Measurements from ENCODE around the gene SMIM11.
"Not testable (repeated sequence)": the region's sequence is repeated elsewhere in the genome, so short reads cannot be mapped to it uniquely, and the experiment has no call there.

SMIM11 gene, protein sequence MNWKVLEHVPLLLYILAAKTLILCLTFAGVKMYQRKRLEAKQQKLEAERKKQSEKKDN

DNA sequence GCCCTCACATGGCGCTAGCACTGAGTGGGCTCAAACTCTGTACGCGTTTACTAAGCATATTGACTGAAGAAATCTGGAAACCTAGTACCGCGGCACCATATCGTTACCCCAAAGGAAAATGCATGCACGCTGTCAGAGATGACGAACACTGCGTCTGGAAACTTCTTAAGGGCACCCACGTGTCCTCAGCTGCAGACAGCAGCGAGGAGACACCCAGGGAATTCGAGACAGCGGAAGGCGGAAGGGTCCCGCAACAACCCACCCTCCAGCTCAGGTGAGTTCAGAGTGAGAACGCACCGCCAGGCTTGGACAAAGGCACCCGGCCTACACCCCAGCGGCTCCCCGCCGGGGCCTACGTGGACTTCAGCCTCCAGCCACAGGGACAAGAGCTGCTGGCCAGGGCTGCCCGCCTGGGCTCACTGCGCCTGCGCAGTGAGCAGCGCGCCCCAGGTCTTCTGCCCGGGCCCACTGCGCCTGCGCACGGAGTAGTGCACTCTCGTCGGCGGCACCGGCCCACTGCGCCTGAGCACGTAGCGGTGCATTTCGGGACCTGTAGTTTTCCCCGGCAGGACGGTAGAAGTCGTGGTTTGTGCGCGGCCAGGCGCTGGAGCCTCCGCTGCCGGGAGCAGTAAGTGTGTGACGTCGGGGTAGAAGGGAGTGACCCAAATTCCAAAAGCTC lies at the start of gene SMIM11:
Gene SMIM11, plus strand, starts transcription at position 568 of the 679 bp plus-strand sequence. CDS start 3,998 bp downstream, outside the sequence.
- DNase-seq (ENCODE audit: low spot score), result not testable (repeated sequence)

DNA sequence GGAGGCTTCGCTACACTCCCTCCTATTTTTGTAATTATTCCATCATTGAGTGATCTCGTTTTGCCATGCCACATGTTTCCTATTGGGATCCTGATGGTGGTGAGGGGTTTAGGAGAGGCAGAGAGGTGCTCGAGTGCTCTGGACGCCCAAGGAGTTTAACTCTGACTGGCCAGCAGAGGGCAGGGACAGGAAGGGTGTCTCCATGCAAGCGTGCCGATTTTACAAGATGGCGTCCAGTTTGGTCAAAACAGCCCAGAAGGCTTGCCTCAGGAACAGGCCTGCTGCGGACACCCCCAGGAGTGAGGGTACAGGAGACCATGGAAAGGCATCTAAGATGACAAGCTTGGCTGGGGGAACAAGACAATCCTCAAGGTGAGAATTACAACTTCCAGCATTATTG lies 45.3 kb upstream of the SMIM11 start:
- DNase-seq (ENCODE audit: low spot score), result no peak

DNA sequence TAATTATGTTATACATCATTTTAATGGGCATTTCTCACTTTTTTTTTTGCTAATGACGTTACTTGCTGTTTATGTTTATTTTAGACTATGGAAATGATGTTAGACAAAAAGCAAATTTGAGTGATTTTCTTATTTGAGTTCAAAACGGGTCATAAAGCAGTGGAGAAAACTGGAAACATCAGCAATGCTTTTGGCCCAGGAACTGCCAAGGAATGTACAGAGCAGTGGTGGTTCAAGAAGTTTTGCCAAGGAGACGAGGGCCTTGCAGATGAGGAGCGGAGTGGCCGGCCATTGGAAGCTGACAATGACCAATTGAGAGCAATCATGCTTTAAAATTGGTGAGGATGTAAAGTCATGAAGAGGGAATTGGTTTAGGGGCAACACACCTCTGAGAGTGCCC lies 43.6 kb upstream of the SMIM11 start:
- no peak for DNase-seq (ENCODE audit: low spot score)

DNA sequence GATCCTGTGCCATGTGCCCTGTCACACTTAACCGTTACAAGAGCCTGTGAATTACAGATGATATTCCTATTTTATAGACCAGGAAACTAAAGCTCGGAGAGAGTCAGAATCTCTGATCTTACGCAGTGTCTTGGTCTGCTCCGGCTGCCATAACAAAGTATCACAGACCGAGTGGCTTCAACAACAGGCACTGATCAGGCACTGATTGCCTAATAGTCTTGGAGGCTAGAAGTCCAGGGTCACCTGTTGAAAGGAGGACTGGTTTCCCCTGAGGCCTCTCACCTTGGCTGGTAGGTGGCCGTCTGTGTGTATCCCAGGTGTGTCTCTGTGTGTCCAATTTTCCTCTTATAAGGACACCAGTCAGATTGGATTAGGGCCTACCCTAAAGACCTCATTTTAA lies 43.0 kb upstream of the SMIM11 start:
- DNase-seq (ENCODE audit: low spot score), result no peak

DNA sequence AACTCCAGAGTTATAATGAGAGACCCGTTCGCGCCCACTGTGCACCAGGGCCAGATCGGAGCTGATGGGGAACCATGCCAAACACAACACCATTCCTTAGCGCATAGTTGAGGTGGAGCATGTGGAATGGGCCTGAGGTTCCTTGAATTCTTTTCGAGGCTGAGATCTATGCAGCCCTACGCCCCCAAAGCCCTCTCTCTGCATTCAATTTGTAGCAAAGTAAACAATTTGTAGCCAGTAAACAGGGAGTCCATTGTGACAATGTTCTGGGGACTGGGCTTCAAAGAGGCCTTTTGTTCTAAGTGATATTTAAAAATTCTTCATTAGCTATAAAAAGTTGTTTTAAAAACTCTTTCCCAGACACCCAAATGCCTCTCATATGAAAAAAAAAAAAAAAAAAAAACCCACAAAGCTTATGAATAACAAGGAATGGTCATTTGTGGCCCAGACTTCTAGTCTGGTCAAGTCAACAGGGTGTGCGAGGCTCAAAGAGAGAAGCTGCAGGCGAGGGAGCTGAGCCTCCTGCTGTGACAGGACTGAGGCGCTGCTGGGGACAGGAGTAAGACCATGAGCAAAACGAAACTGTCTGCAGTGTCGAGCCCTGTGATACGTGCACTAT lies 42.1 kb upstream of the SMIM11 start:
- peak; percentile 53 for DNase-seq (ENCODE audit: low spot score)

DNA sequence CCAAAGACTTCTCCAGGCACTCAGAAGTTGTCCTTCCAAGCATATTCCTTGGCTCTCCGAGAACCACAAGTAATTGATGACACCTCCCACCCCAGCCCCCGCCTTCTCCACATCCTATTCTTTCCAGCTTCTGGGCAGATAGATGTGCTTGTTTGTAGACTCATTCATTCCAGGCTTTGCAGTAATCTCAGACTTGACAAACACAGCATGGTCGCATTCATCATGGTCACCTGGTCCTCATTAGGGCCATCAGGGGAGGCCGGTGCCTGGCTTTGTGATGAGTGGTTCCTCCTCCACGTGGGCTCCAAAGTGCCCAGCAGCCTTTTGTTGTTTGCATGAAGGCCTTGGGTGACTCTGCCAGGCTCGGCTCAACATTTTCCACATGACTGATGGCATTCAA lies 40.0 kb upstream of the SMIM11 start:
- DNase-seq (ENCODE audit: low spot score), result no peak

DNA sequence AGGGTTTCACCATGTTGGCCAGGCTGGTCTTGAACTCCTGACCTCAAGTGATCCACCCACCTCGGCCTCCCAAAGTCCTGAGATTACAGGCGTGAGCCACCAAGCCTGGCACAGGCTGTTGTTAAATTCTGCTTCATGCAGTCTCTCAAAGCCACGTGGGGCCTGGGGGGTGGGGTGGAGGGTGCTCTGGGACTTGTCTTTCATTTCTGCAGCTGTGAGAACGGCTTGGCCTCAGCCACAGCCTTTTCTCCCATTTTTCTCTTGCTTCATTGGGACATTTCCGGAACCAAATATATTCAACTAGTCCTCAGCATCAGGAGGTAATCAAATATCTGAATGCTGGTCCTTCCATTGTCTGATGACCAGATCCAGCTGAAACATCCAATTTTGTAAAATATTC lies 39.1 kb upstream of the SMIM11 start:
- no peak for DNase-seq (ENCODE audit: low spot score)

DNA sequence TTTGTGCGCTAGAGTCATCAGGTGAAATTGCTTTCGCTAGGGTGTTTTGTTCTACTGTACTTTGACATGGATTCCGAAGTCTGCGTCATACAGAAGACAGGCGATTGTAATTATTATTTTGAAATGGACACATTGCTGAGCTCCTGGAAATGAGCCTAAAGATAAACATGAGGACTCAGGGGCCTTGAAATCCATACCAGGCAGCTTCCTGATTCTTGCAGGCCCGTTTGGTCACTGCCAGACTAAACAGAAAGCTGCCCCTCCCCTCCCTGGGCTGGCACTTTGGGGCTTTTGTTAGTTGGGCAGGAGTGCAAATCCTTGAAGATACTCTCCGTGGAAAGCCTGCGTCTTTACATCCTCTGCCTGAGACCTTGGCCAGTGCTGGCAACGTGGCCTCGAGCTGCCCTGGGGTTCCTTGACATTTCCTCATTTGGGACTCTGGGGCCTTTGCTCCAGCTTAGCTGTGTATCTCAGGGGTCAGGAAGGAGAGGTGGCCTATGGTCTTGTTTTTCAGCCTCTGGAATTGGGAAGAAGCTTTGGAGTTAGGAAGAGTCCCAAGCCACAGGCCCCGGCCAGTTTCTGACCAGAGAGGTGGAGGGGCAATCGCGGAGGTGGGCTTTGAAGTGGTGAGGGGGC lies 38.4 kb upstream of the SMIM11 start:
- no peak for DNase-seq (ENCODE audit: low spot score)

DNA sequence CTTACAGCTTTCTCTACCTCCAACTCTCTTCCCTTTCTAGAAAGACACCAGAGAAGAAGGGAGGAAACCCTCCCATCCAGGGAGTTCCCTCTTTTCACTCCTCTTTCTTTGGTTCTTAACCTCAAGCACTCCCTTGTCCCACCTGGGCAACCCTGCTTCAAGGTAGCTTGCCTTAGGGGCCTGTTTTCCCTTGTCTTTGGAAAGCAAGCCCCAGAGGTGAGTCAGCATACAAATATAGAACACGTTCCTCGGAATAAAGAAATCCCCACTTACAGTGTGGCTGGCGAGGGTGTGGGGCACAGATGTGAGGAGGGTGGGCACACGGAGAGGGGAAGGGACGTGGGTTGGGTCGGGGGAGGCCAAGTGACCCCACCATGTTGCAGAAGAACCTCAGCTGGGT lies 37.6 kb upstream of the SMIM11 start:
- no peak for DNase-seq (ENCODE audit: low spot score)

DNA sequence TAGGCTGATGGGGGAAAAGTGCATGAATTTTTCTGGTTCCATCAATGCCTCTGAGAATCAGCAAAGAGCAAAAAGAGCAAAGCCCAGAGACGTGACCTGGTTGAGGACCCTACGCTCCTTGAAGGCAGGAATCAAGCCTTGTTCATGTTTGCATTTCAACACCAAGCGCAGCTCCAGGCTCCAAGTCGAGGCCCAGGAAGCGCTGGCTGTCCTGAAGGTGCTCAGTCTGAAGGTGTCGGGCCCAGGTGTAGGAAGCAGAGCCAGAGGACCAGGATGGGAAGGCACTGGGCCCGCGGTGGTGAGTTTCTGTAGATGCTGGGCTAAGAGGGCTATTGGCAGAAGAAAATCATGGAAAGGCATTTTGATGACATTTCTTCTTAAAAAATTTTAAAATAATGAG lies 37.1 kb upstream of the SMIM11 start:
- DNase-seq (ENCODE audit: low spot score), result no peak

DNA sequence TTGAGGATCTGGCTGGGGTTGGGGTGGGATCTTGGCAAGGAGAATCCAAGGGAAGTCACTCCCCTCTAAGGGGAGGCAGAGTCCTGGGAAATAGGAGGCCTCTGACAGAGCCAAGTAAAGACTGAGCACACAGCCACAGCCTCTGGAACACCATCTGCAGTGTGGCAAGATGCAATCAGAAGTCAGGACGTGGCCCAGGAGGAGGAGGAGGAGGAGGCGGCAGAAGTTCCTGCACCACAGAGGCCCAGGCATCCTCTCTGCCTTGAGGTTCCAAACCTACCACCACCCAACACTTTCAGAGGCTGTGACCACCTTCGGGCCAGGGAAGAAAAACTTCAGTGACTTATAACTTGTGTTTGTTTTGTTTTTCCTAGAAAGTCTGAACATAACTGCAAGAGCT lies 35.2 kb upstream of the SMIM11 start:
- no peak for DNase-seq (ENCODE audit: low spot score)

DNA sequence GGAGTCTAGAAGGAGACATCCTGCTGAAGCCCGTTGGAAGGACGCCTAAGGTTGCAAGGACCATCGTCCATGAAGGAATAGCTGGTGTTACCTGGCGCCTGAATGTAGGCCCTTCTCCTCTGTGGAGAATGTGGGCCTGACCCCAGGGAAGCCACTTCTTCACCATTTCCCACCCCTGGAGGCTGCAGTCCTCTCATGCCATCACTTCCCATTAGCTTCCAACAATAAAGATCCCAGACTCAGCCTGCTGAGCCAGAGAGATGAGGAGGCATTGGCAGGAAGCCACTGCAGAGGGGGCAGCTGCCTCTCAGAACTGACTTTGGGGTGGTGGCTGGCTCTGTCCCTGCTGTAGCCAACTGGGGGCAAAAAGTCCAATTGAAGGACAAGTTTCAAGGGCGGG lies 32.8 kb upstream of the SMIM11 start:
- no peak for DNase-seq (ENCODE audit: low spot score)

DNA sequence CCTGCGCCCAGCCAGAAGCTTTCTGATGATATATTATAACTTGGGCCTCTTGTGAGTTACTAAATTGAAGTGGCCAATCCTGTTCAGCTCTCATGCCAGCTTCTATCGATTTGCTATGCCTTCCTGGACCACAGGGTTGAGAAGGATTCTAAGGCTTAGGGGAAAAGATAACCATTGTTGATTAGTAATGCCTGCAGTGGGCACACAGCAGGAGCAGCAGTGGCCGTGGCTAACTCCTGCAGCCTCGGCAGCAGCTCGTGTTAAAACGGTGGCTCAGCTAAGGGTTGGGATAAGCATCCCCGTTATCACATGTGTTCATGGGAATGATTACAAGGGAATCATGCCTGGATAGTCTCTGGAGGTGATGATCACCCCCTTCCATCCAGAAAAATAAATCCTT lies 32.0 kb upstream of the SMIM11 start:
- no peak for DNase-seq (ENCODE audit: low spot score)

DNA sequence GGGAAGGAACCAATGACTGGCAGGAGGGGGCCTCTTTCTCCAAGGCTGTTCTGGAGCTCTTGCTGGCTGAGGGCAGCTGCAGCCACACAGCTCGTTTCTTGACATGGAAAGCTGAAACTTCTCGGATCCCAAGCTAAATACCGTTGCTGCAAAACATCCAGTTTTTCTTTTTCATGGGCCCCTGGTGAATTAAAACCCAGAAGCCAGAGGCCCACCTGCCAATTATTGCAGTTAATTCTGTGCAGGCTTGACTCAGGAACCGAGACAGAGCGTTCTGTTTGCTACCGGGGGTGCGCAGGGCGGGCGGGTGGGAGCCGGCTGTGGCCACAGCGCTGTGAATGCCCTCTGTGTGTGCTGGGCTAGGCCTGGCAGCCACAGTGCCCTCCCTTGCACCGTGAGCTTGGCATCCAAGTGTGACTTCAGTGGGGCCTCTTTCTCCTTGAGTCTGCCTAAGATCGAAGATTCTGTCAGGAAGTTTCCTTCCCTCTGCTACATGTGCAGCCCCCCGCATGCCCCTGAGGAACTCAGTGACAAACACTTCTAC lies 31.4 kb upstream of the SMIM11 start:
- DNase-seq (ENCODE audit: low spot score), result no peak

DNA sequence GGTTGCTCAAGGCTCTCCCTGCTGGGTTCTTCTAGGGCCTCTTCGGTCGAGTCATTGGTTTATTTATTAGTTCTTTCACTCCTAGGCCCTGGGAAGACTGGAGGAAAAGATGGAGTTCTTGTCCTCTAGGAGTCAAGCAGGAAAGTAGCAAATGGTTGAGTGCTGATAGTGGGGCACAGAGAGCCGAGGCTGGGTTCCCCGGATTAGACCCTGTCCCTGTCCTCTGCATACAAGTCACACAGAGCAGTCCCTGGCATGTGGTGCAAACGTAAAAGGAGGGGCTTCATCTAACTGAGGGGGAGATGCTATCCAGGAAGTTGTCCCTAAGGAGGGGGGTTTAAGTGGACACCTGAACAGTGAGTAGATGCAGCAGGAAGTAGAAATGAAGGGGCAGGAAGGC lies 30.7 kb upstream of the SMIM11 start:
- no peak for DNase-seq (ENCODE audit: low spot score)

DNA sequence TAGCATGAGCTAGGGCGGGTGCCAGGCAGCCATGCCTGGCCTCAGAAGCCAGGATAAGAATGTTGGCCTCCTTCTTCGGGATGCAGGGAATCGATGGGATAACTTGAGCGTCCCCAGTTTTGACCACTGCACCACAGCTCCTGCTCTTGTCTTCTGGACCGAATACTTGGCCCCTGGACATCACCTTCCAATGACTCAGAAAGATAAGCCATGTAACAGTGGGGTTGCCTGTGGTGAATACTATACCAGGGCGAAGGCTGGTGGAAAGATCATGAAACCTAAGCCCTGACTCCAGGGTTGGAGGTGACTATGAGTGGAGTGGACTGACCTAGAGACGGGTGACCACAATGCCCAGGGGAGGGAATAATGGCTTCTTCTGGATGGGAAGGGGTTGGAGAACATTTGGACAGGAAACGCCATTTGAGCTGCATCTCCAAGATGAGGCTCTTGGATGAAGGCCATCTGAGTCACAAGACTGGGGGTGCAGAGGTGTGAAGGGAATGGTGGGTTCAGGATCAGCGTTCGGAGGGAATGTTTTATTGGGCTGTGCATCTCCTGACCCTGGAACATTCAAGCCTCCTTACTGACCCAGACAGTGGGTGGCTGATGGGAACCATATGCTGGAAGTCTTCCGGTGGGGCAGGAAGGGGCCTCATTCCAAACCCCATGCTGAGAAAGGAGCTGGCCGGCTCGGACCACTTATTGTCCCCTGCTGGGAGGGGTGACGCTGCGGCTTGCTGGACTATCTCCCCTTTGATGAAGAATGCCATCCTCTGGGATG lies 30.0 kb upstream of the SMIM11 start:
- DNase-seq (ENCODE audit: low spot score), result no peak

DNA sequence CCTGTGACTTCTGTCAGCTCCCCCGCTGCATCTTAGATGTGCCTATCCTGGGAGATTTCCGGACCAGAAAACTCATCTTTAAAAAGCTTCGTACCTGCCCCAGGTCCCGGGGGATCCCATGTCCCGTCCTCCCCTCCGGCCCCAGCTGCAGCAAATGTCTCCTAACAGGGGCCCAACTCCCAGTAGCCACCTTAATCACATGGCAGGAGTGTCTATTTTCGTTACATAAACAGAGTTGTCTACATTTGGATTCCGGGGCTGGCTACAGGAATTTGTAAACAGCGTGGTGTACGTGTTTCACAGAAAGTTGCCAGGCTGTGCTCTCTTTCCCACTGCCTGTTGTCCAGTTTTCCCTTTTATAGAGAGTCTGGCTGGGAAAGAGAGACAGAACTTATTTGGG lies 29.4 kb upstream of the SMIM11 start:
- DNase-seq (ENCODE audit: low spot score), result no peak

DNA sequence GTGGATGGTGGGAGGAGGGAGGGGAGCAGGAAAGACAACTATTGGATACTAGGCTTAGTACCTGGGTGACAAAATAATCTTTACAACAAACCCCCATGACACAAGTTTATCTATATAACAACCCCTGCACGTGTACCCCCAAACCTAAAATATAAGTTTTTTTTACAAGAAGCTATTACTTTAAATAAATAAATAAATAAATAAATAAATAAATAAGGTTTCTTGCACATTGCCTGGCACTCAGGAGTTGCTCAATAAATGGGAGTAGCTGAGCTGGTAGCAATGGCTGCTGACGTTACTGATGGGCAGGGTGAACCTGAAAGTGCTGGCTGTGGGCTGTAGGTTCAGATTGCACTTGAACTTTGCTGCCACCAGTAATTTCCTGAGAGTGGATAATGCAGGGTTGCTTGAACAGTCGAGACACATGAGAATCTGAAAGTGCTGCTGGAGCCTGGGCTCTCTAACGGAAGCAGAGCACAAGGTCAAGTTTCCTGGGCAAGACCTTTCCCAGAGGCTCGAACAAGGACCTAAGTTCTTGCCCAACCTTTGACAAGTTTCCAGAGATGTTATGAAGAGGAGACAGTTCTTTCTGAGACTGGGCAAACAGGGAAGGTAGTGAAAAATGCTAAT lies 26.3 kb upstream of the SMIM11 start:
- no peak for DNase-seq (ENCODE audit: low spot score)

DNA sequence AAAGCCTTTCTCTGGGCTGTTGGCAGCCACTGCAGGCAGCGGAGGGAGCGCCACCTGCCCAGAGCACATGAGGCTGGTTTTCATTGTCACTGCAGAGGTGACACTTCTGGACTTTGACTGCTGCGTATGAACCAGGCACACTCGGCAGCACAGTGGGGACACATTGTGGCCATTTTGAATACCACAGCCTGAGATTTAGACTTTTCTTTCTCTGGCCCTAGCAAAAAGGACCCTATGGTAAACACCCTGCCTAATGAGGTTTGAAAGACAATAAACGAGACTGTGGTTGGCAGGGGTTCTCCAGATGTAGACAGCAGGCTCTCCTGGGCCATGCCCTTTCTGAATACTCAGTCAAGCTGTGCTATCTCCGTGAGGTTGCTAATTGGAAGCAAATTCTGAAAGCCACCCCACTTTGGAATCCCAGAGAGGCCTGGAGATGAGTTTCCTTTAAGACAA lies 23.5 kb upstream of the SMIM11 start:
- DNase-seq (ENCODE audit: low spot score), result peak; percentile 87

DNA sequence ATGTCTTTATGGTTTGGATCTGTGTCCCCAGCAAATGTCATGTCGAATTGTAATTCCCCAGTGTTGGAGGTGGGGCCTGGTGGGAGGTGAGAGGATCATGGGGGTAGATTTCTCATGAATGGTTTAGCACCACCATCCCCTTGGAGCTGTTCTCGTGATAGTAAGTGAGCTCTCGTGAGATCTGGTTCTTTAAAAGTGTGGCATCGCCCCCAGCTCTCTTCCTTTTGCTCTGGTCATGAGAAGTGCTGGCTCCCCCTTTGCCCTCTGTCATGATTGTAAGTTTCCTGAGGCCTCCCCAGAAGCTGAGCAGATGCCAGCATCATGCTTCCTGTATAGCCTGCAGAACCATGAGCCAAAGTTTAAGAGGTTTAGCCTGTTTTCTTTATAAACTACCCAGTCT lies 22.8 kb upstream of the SMIM11 start:
- DNase-seq (ENCODE audit: low spot score), result no peak

DNA sequence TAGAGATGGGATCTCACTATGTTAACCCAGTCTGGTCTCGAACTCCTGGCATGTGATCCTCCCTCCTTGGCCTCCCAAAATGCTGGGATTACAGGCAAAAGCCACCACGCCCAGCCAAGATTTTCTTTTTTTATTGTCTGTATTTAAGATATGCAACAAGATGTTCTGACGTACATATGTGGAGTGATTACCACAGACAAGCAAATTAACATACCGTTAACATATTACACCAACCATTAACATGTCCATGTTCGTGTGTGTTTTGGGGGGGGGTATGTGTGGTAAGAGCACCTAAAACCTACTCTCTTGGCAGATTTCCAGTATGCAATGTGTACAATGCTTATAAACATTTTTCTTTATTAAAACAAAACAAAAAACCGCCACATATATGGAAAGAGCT lies 22.1 kb upstream of the SMIM11 start:
- DNase-seq (ENCODE audit: low spot score), result no peak

DNA sequence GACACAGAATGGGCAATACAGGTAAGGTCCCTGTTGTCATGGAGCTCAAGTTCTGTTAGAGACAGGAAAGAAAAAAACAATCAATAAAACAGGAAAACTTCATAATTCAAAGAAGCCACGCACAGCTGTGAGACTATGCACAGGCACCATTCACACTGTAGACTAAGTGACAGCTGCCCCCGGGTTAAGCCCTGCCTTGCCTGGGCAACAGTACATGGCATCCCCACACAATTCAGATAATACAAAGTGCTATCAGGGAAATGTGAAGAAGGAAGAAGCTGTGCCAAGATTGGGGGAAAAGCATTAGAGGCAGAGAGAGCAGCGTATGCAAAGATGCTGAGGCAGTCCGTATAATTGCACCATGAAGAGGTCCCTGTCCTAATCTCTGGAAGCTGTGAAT lies 20.5 kb upstream of the SMIM11 start:
- no peak for DNase-seq (ENCODE audit: low spot score)
